Measurements from ENCODE around the gene UCN. TPM values are rescaled to one million over a fixed set of nuclear protein-coding genes. Genes with fewer than 3 reads are reported as not detected.
"Not testable (repeated sequence)": the region's sequence is repeated elsewhere in the genome, so short reads cannot be mapped to it uniquely, and the experiment has no call there.

The UCN gene
- total RNA-seq, 1 experiment from 2014 or later, result 2.8 TPM

GRCh38 chr2:27354597-27354927 lies 46.3 kb upstream of the UCN start:
- Histone ChIP-seq H3K27ac (no peak overlapping the region), H3K9me2 (ENCODE audit: insufficient read depth) (no peaks in the 10 kb centered on the region), H2AFZ (no peak overlapping the region), H3K9me3 (ENCODE audit: insufficient read depth, low read depth) (no peaks in the 10 kb centered on the region), H3K4me1 (replicated peaks; ENCODE audit: insufficient read depth) (peaks cover 31% of the 10 kb centered on the region), H3F3A (ENCODE audit: insufficient read depth, low read depth) (peaks cover 31% of the 10 kb centered on the region), H3K27me3 (ENCODE audit: insufficient read depth, low read depth) (no peaks in the 10 kb centered on the region), H3K79me2 (ENCODE audit: low read depth) (peaks cover 84% of the 10 kb centered on the region), H4K20me1 (ENCODE audit: insufficient read depth) (peaks cover 27% of the 10 kb centered on the region), H3K4me3 (no peak overlapping the region), H3K36me3 (ENCODE audit: low read depth) (no peaks in the 10 kb centered on the region), H3K4me2 (peak overlapping the region; percentile 99; the same call in 1 of the 2 replicates)
- intact Hi-C loops (cut with micrococcal nuclease; ENCODE audit: unreplicated experiment), result no loop called here
- DNase-seq, result no peak
- CTCF ChIA-PET, result interaction anchor here (1.2 kb wide), 1 partner anchor 221 kb away, joined by 3 read pairs; the partner anchor contains the start of gene PREB
- TF ChIP-seq, protein P1, sequence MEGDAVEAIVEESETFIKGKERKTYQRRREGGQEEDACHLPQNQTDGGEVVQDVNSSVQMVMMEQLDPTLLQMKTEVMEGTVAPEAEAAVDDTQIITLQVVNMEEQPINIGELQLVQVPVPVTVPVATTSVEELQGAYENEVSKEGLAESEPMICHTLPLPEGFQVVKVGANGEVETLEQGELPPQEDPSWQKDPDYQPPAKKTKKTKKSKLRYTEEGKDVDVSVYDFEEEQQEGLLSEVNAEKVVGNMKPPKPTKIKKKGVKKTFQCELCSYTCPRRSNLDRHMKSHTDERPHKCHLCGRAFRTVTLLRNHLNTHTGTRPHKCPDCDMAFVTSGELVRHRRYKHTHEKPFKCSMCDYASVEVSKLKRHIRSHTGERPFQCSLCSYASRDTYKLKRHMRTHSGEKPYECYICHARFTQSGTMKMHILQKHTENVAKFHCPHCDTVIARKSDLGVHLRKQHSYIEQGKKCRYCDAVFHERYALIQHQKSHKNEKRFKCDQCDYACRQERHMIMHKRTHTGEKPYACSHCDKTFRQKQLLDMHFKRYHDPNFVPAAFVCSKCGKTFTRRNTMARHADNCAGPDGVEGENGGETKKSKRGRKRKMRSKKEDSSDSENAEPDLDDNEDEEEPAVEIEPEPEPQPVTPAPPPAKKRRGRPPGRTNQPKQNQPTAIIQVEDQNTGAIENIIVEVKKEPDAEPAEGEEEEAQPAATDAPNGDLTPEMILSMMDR (conservative IDR thresholded peaks at IDR 0.05), result no peak
- no peak for TF ChIP-seq EZH2 (IDR thresholded peaks at IDR 0.05; ENCODE audit: low read depth)
- POLR2A ChIA-PET (ENCODE audit: unreplicated experiment), result interaction anchor here (0.5 to 0.7 kb wide), 4 partner anchors 11 to 814 kb away, joined by 3 to 12 read pairs (median 4); no protein-coding TSS in a partner anchor
- no TSS peak for BruUV-seq (replicated peaks)

DNA sequence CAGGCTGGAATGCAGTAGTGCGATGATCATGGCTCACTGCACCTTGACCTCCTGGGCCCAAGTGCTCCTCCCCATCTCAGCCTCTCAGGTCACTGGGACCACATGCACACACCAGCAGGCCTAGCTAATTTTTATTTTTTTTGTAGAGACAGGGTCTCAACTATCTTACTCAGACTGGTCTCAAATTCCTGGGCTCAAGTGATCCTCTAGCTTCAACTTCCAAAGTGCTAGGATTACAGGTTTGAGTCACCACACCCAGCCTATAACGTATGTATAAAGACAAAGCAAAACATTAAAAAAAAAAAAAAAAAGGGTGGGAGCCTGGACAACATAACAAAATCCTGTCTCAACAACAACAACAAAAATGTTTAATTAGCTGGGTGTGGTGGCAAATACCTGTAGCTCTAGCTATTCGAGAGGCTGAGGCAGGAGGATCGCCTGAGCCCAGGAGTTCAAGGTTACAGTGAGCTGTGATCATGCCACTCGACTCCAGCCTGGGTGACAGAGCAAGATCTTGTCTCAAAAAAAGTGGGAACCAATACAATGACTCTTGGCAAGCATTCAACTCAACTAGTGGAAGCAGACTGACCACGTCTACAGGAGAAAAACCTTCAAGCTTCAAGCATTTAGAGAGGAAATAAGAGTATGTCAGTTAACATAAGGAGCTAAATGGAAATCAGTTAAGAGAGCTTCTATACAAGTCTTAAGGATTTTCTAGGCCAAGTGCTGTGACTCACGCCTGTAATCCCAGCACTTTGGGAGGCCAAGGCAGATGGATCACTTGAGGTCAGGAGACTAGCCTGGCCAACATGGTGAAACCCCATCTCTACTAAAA lies 45.7 kb upstream of the UCN start:
- no peak overlapping the region for H2AFZ ChIP-seq
- intact Hi-C loops (cut with micrococcal nuclease; ENCODE audit: unreplicated experiment), result no loop called here
- H3K4me1 ChIP-seq (replicated peaks; ENCODE audit: insufficient read depth), result peaks cover 31% of the 10 kb centered on the region
- H3K27ac ChIP-seq, result no peak overlapping the region
- POLR2A ChIA-PET (ENCODE audit: unreplicated experiment), result interaction anchor here (0.5 to 0.7 kb wide), 8 partner anchors 11 to 815 kb away, joined by 3 to 24 read pairs (median 5); no protein-coding TSS in a partner anchor
- TF ChIP-seq, protein P1 (conservative IDR thresholded peaks at IDR 0.05), result no peak
- no peak for TF ChIP-seq EZH2 (IDR thresholded peaks at IDR 0.05; ENCODE audit: low read depth)
- no peak overlapping the region for H3K4me3 ChIP-seq
- peaks cover 90% of the 10 kb centered on the region for H3K79me2 ChIP-seq (ENCODE audit: low read depth)
- no TSS peak for BruUV-seq (replicated peaks)
- CTCF ChIA-PET, result interaction anchor here (0.6 to 1.2 kb wide), 2 partner anchors 60 to 220 kb away, joined by 3 to 7 read pairs; partner anchors contain the start of gene PREB
- H3K27me3 ChIP-seq (ENCODE audit: insufficient read depth, low read depth), result no peaks in the 10 kb centered on the region
- H3K9me3 ChIP-seq (ENCODE audit: insufficient read depth, low read depth), result no peaks in the 10 kb centered on the region
- peak overlapping the region; percentile 2; the same call in 1 of the 2 replicates for H3K4me2 ChIP-seq
- no peaks in the 10 kb centered on the region for H3K9me2 ChIP-seq (ENCODE audit: insufficient read depth)
- peaks cover 31% of the 10 kb centered on the region for H3F3A ChIP-seq (ENCODE audit: insufficient read depth, low read depth)
- H3K36me3 ChIP-seq (ENCODE audit: low read depth), result no peaks in the 10 kb centered on the region
- peaks cover 29% of the 10 kb centered on the region for H4K20me1 ChIP-seq (ENCODE audit: insufficient read depth)
- DNase-seq, result peak; percentile 44 to 69

DNA sequence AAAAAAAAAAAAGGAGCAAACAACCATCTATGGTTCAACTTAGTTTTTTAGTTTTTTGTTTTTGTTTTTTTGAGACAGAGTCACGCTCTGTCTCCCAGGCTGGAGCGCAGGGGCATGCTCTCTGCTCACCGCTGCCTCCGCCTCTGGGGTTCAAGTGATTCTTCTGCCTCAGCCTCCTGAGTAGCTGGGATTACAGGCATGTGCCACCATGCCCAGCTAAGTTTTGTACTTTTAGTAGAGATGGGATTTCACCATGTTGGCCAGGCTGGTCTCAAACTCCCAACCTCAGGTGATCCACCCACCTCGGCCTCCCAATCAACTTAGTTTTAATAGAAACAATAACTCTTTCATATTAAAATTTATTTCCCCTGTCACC lies 45.1 kb upstream of the UCN start:
- POLR2A ChIA-PET (ENCODE audit: unreplicated experiment), result interaction anchor here (0.6 to 0.7 kb wide), 3 partner anchors 12 to 329 kb away, joined by 6 to 24 read pairs (median 11); no protein-coding TSS in a partner anchor

More for the DNA sequence above, 45.1 kb upstream of the UCN start:
- H3K4me3 ChIP-seq; H3K27me3 ChIP-seq (ENCODE audit: insufficient read depth, low read depth); intact Hi-C loops (cut with micrococcal nuclease; ENCODE audit: unreplicated experiment); H3K4me2 ChIP-seq; DNase-seq; H3K36me3 ChIP-seq (ENCODE audit: low read depth); H3K27ac ChIP-seq; H3K9me2 ChIP-seq (ENCODE audit: insufficient read depth); BruUV-seq (replicated peaks); H2AFZ ChIP-seq; H3K9me3 ChIP-seq (ENCODE audit: insufficient read depth, low read depth): not testable (repeated sequence)
- Histone ChIP-seq H3K4me1 (replicated peaks; ENCODE audit: insufficient read depth) (peaks cover 30% of the 10 kb centered on the region), H3F3A (ENCODE audit: insufficient read depth, low read depth) (peaks cover 31% of the 10 kb centered on the region), H3K79me2 (ENCODE audit: low read depth) (peaks cover 91% of the 10 kb centered on the region), H4K20me1 (ENCODE audit: insufficient read depth) (peaks cover 29% of the 10 kb centered on the region)
- CTCF ChIA-PET, result interaction anchor here (0.6 to 1.2 kb wide), 2 partner anchors 59 to 220 kb away, joined by 3 to 7 read pairs; partner anchors contain the start of gene PREB

Data from PC-9 (cell line).